ENCODE results near the gene ADORA2A.
A peak's percentile ranks its signal among the peaks of the same experiment; 100 is the strongest.

The ADORA2A gene

DNA sequence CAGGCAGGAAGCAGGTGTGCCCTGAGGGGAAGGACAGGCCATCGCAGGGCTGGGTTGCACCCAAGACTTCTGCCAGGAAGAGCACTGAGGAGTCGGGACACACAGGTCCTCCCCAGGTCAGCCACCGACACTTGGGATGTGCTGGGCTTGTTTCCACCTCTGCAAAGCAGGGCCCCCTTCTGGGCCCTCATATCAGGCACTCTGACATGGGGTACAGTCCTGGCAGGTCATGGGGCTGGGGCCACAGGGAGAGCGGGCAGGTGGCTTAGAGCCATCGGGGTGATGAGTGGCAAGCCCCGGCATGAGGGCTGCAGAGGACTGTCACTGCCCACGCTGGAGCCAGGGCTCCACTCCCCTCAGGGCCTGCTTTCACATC, 7.9 kb upstream of the ADORA2A start:
- DNase-seq, result no peak

GRCh38 chr22:24420072-24420976, 7.1 kb upstream of the ADORA2A start:
- no peak for DNase-seq

DNA sequence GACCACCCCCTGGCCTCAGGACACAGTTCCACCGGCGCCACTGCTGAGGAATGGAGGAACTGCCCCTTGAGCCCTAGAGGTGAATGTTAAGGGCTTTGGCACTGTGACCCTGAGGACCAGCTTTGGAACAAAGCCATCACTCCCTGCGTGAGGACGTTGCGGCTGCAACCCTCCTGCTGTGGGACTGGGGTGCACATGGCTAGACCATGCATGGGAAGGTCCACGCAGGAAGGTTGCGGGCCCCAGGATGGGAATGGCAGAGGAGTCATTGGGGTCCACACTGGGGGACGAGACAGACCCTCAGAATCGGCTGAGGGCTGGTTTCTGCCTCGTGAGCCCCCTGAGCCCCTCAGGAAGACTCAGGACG, 6.4 kb upstream of the ADORA2A start:
- DNase-seq, result no peak

DNA sequence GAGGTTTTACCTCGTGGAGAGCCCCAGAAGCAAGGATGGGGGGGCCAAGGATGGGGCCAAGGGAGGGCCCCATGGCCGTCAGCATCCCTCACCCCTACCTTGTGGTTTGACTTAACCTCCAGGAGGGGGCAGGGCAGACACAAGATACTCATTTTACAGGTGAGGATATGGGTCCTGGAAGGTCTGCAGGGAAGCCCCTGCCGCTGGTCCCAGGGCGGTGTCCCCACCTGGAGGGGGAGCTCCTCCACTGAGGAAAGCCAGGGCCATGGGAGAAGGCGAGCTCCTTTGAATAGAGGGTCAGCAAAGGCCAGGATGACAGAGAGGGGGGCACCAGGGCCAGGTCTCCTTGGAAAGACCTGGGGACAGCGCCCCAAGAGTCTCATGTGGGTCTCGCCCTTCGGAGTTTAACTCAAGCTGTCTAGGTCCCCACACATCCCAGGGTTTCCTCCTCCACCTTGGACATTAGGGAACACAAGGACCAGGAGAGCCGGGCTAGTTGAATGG, 5.9 kb upstream of the ADORA2A start:
- no peak for DNase-seq

- DNase-seq, result no peak
Measured at GRCh38 chr22:24422102-24422665, 5.2 kb upstream of the ADORA2A start.

- peak; percentile 24 for DNase-seq
Measured at GRCh38 chr22:24423519-24424000, 3.8 kb upstream of the ADORA2A start.

GRCh38 chr22:24424001-24424900, 3.1 kb upstream of the ADORA2A start:
- no peak for DNase-seq

DNA sequence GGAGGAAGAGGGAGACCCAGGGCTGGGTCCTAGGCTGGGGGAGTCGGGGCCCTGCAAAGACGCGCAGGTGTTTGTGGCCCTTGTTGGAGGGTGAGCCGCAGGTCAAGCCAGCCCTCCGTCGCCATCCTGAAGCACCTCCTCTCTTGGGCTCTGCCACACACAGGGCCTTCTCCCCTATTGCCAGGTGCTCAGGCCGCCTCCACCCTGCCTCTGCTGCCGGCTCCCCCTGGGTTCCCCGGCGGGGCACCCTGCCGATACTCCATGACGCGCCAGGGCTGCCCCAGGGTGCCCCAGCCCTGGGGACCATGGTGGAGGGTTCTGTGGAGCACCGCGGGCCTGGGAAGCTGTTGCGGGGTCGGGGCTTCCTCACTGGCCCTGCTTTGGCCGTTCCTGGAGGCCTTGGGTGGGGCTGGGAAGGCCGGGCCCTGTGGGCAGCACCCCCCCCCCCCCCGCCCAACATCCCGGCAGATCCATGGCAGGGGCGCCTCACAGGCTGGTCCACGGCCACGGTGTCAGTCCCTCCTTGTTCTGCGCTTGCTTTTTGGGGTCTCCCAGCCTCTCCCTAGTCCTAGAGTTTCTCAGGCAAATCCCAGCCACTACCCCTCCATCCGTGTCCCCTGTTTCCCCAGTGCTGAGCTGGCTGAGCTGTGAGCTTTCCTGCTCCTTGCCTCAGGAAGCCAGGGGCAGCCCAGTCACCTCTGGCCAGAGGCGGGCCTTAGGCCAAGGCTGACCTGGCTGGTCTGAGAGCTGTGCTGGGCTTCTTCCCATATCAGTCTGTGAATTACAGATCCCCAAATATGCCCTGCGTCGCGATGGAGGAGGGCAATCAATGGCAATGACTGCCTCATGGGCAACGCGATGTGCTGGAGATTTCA, 2.3 kb upstream of the ADORA2A start:
- DNase-seq, result no peak

- DNase-seq, result no peak
Measured at GRCh38 chr22:24426436-24426835, 963 bp upstream of the ADORA2A start.

DNA sequence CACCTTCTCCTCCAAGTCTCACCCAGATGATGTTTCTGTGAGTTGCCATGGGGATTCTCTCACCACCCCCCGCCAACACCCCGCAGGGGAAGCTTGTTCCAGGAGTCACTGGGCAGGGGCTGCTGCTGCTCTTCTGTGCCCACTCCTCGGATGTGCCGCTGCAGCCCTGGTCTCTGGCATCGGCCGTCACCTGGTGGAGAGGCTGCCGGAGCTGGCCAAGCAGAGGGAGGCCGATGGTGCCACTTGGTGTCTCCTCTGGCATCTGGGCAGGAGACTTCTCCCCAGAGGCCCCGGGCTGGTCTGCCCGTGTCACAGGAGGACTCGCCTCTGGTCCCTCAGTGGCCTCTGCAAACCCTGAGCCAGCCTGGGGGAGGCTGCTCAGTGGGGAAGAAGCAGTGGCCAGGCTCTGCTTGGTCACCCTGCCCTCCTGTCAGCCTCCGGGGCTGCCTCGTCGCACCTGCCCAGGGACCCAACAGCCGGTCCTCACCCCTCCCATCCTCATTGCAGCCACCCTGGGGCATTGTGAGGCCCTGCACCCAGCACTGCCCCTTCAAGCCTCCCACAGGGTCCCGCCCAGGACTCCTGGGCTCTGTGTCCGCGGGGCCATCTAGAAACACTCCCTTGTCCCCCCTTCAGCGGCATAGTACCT, 424 bp upstream of the ADORA2A start:
- no peak for DNase-seq

- DNase-seq, result no peak
Measured at GRCh38 chr22:24428751-24429410, 1.5 kb downstream of the ADORA2A start.

DNA sequence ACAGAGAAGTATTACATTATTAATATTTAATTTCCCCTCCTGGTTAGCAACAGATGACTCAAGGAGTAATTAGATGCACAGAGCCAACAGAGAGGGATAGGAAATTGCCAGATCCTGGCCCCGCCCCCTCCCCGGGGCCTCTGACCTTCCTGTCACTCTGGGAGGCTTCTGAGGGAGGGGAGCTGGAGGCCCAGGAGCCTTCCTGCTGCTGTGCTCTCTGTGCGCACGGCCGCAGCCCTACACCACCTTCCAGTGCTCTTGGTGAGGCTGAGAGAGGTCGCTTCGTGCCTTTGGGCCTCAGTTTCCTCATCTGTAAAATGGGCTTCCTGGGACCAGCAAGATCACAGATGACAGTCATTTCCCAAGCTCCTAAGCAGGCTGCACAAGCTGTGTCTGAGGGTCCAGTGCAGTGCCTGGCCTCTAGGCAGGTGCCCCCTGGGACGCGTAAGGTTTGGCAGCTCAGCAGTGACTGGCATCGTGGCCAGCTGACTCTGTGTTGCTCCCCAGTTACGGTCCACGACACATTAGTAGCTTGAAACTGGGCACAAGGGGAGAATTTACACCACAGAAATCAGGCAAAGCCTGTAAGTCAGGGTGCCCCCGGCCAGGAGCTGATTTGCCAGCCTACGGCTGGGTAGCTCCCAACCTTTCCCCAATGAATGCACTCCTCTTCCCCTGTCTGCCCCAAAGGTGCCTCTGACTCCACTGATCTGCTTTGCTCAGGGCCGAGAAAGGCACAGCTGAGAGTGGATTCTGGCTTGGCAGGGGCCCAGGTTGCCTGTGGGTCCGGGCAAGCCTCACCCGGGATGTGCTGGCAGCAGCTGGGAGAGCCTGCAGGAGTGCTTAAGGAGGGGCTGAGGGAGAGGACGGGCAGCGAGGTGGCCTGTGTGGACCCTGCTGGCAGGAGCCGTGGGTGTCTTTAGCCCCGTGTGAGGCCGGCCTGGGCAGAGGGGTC, 2.3 kb downstream of the ADORA2A start:
- DNase-seq, result no peak

DNA sequence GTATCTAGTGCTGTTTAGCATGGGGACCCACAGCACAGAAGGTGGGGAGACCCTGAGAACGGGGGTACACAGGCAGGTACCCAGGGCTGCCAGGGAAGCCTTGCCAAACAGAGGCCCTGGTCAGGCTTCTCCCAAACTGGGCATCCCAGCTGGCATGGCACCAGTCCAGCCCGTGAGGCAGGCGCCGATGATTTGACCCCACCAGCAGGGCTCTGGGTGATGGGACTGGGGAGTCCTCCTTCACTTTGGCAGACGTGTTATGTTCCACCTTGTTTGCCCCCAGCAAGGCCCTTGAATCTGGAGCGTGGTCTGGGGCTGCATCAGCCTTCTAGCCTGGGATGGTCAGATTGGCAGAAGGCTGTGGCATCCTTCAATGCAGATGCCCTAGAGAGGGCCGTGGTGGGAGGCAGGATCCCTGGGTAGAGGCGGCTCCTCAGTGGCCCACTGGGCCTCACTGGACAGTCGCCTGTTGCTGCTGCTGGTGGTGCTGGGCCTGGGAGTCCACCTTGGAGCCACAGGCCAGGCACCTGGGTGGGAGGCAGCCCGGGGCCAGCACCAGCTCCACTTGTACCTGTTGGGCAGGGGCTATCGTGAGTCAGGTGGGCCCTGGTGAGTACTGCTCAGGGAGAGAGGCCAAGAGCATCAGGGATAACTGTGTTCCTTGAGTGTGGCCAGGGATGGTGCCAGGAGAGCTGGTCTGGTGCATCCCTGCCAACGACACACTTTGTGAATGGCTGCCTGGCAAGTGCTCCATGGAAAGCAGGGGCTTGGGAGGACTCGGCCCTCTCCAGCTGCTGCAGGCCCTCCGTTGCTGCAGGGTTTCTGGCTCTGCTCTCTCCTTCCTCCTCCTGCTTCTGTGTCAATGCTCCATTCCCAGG, 3.3 kb downstream of the ADORA2A start:
- no peak for DNase-seq

DNA sequence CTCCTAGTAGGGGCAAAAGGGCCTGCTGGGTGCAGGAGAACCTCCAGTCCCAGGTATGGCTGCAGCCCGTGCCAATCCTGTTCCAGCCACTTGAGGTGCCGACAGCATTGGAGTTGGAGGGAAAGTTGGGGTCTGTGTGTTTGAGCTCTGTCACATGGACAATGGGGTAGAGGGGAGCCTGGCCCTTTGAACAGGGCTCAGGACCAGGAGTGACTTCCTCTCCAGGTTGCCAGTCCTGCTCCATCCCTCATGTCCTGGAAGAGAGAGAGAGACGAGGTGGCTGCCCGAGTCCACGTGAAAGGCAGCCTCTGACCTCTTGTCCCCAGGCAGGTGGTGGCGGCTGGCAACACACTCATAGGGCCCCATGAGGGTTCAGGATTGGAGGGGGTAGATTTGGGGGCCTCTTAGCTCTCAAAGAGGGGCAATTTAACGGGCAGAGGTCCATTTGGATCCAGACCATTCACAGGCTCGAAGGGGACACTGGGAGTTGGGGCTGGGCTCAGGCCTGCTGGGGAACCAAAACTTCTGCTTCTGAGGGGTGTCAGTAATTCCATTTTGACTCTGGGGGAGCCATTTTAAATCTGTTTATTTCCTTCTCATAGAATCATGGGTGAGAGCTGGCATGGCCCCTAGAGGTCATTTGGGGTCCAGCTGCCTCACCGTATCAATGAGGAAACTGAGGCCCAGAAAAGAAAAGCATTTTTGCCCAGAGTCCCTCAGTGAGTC, 4.1 kb downstream of the ADORA2A start:
- no peak for DNase-seq

DNA sequence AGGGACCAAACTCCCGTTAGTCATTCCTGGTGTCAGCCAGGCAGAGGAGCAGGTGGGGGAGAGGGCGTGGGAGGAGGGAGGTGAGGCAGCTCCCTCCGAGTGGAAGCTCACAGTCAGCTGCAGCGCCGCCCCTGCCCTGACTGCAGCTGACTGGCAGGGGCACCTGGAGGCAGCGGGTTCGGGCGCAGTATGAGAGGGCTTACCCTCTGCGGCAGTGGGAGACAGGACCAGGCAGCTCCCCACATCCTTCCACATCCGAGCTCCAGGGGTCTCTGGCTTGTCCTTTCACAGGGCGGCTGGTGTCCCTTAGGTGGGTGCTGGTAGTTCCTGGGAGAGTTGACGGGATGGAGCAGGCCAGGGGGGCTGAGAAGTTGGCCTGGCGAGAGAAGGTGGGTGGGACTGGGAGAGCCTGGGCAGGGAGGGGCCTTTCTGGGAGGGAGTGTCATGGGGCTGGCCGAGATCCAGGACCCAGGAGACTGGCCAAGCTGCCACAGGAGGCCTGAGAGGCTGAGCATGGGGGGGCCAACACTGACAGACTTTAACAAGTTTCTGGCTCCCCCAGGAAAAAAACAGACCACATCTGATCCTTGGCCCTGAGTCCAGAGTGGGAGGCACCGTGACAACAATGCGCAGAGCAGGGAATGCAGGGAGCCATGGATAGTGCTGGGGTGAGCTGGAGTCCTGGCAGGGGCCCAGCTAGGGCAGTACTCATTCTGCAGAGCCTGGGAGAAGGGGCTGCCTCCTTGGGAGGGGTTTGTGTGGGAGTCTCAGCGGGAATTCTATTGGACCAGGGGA, 4.9 kb downstream of the ADORA2A start:
- DNase-seq, result peak; percentile 54

GRCh38 chr22:24433001-24433827, 5.8 kb downstream of the ADORA2A start:
- no peak for DNase-seq
